Smooth muscle cell (in vitro differentiated cells): Measurements from ENCODE around the gene BDKRB2. TPM values are rescaled to one million over a fixed set of nuclear protein-coding genes. Genes with fewer than 3 reads are reported as not detected.

Source experiments
- DNase-seq: peaks from one replicate; lab custom pipeline; 2025; ENCODE audit not compliant: unreplicated experiment; lab: John Stamatoyannopoulos, UW
- H2AFZ ChIP-seq: fragments of 200-600 bp; sonication (generic); 2 replicates; pipeline ENCODE4 v1.6.0; 2016; ENCODE audit warnings: antibody characterized with exemption, low read depth, mild to moderate bottlenecking
- H3F3A ChIP-seq: fragments of 200-600 bp; sonication (generic); 2 replicates; pipeline ENCODE4 v1.6.0; 2017; ENCODE audit warnings: antibody characterized with exemption, low read depth
- H3K27ac ChIP-seq: fragments of 200-600 bp; sonication (generic); 2 replicates; pipeline ENCODE4 v1.5.1; 2016; ENCODE audit warnings: low read depth, mild to moderate bottlenecking
- H3K27me3 ChIP-seq: fragments of 200-600 bp; sonication (generic); 2 replicates; pipeline ENCODE4 v1.6.1; 2016; ENCODE audit warnings: low read depth, mild to moderate bottlenecking
- H3K36me3 ChIP-seq: fragments of 200-600 bp; sonication (generic); 2 replicates; pipeline ENCODE4 v1.5.1; 2016; ENCODE audit warnings: low read depth
- H3K4me1 ChIP-seq: fragments of 200-600 bp; sonication (generic); 2 replicates; pipeline ENCODE4 v1.5.1; 2016; ENCODE audit warnings: low read depth
- H3K4me2 ChIP-seq: fragments of 200-600 bp; sonication (generic); 2 replicates; pipeline ENCODE4 v1.6.0; 2016; ENCODE audit warnings: mild to moderate bottlenecking
- H3K4me3 ChIP-seq: fragments of 200-600 bp; sonication (generic); 2 replicates; pipeline ENCODE4 v1.5.1; 2016; ENCODE audit warnings: mild to moderate bottlenecking
- H3K79me2 ChIP-seq: fragments of 200-600 bp; sonication (generic); 2 replicates; pipeline ENCODE4 v1.6.0; 2016; ENCODE audit warnings: low read depth, mild to moderate bottlenecking
- H3K9ac ChIP-seq: fragments of 200-600 bp; sonication (generic); 2 replicates; pipeline ENCODE4 v1.6.0; 2016; ENCODE audit warnings: low read depth
- H3K9me3 ChIP-seq: fragments of 200-600 bp; sonication (generic); replicated peaks from 2 replicates; pipeline ENCODE4 v1.5.1; 2016; ENCODE audit warnings: low read depth
- H4K20me1 ChIP-seq: fragments of 200-600 bp; sonication (generic); 2 replicates; pipeline ENCODE4 v1.6.0; 2016; ENCODE audit warnings: low read depth
- whole genome bisulfite sequencing: methylation state at CpG from one replicate; pipeline ENCODE4 v1.1.7; 2016; ENCODE audit warnings: low lambda C conversion rate; 5-methylcytosine and 5-hydroxymethylcytosine counted together
- polyA plus RNA-seq: library from polyadenylated mRNA; unstranded; fragments of >200 nt; fragmentation: Nextera tagmentation; extraction: Ambion mirVana; gene quantifications from 2 replicates; pipeline ENCODE4 v1.2.1, GENCODE V29; 2016
- total RNA-seq: library from RNA; depleted of rRNA; stranded (reverse); fragments of >200 nt; gene quantifications from 2 replicates; pipeline ENCODE4 v1.2.3, GENCODE V29; 2014
- TF ChIP-seq, protein P1 (sequence below): fragments of 200-600 bp; sonication (generic); IDR thresholded peaks from 2 replicates; pipeline ENCODE4 v1.5.1; 2017; ENCODE audit warnings: borderline replicate concordance, mild to moderate bottlenecking, antibody characterized with exemption; ENCODE audit not compliant: insufficient read depth, poor library complexity, severe bottlenecking

BDKRB2 gene
- total and polyA plus RNA-seq, 2 experiments from 2014 or later: 10.4 to 16.9 TPM

DNA sequence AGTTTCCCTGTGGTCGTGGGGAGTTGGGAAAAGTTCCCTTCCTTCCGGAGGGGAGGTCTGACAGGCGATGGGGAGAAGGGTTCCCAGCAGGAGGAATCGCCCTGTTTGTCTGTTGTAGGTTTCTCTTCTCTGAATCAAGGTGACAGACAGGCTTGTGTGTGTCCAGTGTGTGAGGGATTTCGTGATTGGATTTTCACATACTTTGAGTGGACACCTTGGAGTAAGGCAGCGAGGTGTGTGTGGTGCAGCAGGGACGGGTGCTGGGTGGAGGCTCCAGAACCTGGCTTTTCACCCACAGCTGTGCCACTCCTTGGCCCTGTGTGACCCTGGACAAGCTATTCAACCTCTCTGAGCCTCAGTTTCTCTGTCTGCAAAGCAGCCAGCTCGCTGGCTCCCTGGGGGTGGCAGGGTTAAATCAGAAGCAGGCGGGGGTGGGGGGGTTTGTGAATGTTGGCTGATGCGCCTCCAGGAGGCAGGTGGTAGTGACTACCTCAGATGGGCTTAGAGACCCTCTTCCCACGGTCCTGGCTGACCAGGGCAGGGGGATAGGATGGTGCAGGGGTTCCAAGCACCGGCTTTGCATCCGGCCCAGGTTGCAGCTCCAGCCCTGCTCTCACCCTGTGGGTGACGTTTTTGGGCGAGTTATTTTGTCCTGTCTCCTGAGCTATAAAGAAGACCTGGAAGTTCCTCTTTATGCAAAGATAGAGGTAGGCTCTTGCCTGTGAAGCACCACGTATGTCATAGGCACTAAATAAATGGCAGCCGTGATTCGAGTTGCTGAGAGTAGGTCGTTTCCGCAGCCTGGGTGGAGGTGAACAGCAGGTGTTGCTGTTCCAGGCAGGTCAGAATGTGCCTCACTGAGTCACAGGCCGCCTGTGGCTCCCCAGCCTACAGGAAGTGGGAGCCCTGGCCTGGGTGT is 679 bp downstream of the BDKRB2 start:
- 41% methylated on average over 21 of the region's 21 CpGs for WGBS
- TF ChIP-seq, protein P1, sequence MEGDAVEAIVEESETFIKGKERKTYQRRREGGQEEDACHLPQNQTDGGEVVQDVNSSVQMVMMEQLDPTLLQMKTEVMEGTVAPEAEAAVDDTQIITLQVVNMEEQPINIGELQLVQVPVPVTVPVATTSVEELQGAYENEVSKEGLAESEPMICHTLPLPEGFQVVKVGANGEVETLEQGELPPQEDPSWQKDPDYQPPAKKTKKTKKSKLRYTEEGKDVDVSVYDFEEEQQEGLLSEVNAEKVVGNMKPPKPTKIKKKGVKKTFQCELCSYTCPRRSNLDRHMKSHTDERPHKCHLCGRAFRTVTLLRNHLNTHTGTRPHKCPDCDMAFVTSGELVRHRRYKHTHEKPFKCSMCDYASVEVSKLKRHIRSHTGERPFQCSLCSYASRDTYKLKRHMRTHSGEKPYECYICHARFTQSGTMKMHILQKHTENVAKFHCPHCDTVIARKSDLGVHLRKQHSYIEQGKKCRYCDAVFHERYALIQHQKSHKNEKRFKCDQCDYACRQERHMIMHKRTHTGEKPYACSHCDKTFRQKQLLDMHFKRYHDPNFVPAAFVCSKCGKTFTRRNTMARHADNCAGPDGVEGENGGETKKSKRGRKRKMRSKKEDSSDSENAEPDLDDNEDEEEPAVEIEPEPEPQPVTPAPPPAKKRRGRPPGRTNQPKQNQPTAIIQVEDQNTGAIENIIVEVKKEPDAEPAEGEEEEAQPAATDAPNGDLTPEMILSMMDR: no peak
- H3F3A ChIP-seq: no peaks in the 10 kb centered on the region
- H3K36me3 ChIP-seq: no peaks in the 10 kb centered on the region
- no peaks in the 10 kb centered on the region for H3K27me3 ChIP-seq
- peak overlapping the region; percentile 66 for H3K4me3 ChIP-seq
- H3K9me3 ChIP-seq: no peaks in the 10 kb centered on the region
- H4K20me1 ChIP-seq: peaks cover 12% of the 10 kb centered on the region
- peak overlapping the region; percentile 85 for H3K9ac ChIP-seq
- peak overlapping the region; percentile 80 for H2AFZ ChIP-seq
- H3K79me2 ChIP-seq: peaks cover 42% of the 10 kb centered on the region
- H3K4me2 ChIP-seq: peak overlapping the region; percentile 93
- DNase-seq: no peak
- peaks cover 16% of the 10 kb centered on the region for H3K4me1 ChIP-seq
- peak overlapping the region; percentile 75 for H3K27ac ChIP-seq

DNA sequence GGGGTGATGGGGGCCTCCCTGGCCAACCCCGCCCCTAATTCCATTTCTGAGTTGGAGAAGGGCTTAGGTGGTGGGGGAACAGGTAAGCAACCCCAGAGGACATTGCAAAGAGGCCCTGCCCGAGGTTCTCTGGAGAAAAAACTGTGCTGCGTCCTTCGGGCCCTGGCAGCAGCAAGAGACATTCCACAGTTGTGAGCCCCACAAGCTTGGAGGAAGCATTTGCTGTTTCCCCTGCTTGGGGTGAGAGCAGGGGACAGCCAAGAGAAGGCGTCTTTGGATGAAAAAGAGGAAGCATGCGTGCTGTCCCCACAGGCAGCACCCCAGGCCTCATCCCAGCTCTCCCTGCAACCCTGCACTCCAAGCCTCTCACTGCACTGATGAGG is 1.3 kb downstream of the BDKRB2 start:
- DNase-seq: no peak

DNA sequence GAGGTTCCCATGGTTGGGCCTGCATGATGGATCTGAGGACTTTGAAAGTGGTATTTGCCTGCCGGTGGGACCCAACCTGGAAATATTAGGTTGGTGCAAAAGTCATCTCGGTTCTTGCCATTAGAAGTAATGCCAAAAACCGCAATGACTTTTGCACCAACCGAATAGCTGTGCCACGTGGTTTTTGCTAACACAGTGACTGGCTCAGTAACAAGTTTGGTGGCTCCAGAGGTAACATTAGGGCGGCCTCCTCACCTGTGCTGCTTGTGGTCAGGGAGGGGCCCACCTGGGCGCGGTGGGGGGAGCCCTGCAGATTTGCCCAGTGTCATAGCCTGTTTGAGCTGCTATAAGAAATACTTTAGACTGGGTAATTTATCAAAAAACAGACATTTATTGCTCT is 1.8 kb downstream of the BDKRB2 start:
- TF ChIP-seq, protein P1: no peak
- Histone ChIP-seq H3K4me2 (peak overlapping the region; percentile 93), H4K20me1 (peaks cover 12% of the 10 kb centered on the region), H3K9me3 (no peaks in the 10 kb centered on the region), H3K27me3 (no peaks in the 10 kb centered on the region), H3K36me3 (no peaks in the 10 kb centered on the region), H3F3A (no peaks in the 10 kb centered on the region), H3K4me3 (peak overlapping the region; percentile 66), H3K27ac (no peak overlapping the region), H3K9ac (no peak overlapping the region), H2AFZ (no peak overlapping the region), H3K4me1 (peaks cover 16% of the 10 kb centered on the region), H3K79me2 (peaks cover 45% of the 10 kb centered on the region)
- 73% methylated on average over 8 of the region's 8 CpGs for WGBS
- no peak for DNase-seq

More for the DNA sequence above, 1.3 kb downstream of the BDKRB2 start:
- WGBS: 58% methylated on average over 6 of the region's 6 CpGs
- Histone ChIP-seq H3K9ac (no peak overlapping the region), H3K4me1 (peaks cover 16% of the 10 kb centered on the region), H3K79me2 (peaks cover 42% of the 10 kb centered on the region), H2AFZ (no peak overlapping the region), H3K27me3 (no peaks in the 10 kb centered on the region), H3K4me2 (peak overlapping the region; percentile 93), H3K36me3 (no peaks in the 10 kb centered on the region), H4K20me1 (peaks cover 12% of the 10 kb centered on the region), H3K4me3 (peak overlapping the region; percentile 66), H3F3A (no peaks in the 10 kb centered on the region), H3K9me3 (no peaks in the 10 kb centered on the region), H3K27ac (no peak overlapping the region)
- TF ChIP-seq, protein P1: no peak
